ENCODE measurements around the gene KCTD16. TPM values are rescaled to one million over a fixed set of nuclear protein-coding genes. Genes with fewer than 3 reads are reported as not detected.

KCTD16 gene
- polyA plus RNA-seq, 2 of the 4 experiments (the other 2 are of a cell fraction): 0.10 to 0.32 TPM

- DNase-seq (ENCODE audit: low read depth in 1 of 2, low spot score in 1 of 2) (no peak), ATAC-seq (no peak), FAIRE-seq (peak; percentile 7)
- TF ChIP-seq POLR2A (IDR thresholded peaks at IDR 0.05; ENCODE audit: low read length): no peak
- no peak for TF ChIP-seq TFCP2L1 (CRISPR knock-in tag; IDR thresholded peaks at IDR 0.05)
- no peak for TF ChIP-seq HDAC2 (IDR thresholded peaks at IDR 0.05)
- TF ChIP-seq PBX3 (IDR thresholded peaks at IDR 0.05): no peak
- no peak for TF ChIP-seq HOXB13 (CRISPR knock-in tag; IDR thresholded peaks at IDR 0.05; ENCODE audit: low read depth)
- TF ChIP-seq KDM1A (IDR thresholded peaks at IDR 0.05; ENCODE audit: low read depth): no peak
- no peak for TF ChIP-seq ELK1 (IDR thresholded peaks at IDR 0.05; ENCODE audit: low read depth, low read length)
- no peak for TF ChIP-seq HOXA7 (CRISPR knock-in tag; IDR thresholded peaks at IDR 0.05)
- WGBS (ENCODE audit: missing lambda C conversion rate): 22% methylated on average over 1 of the region's 1 CpG
- H3K9me3 ChIP-seq: no peaks in the 10 kb centered on the region
- H3K4me1 ChIP-seq: peaks cover under 1% of the 10 kb centered on the region; the same call in 1 of the 3 replicates
- H3K27ac ChIP-seq: no peak overlapping the region
- ChIA-PET POLR2A (no interaction called here), CTCF (no interaction called here)
- H3K4me2 ChIP-seq: no peak overlapping the region
- H3K4me3 ChIP-seq: no peak overlapping the region
These were observed 40.0 kb downstream of the KCTD16 start for GRCh38 chr5:144210655-144211054.

GRCh38 chr5:144219869-144220268 is 49.2 kb downstream of the KCTD16 start:
- 33% methylated on average over 3 of the region's 3 CpGs for WGBS (ENCODE audit: missing lambda C conversion rate)
- POLR2A ChIA-PET: no interaction called here
- CTCF ChIA-PET: no interaction called here
- Histone ChIP-seq H3K27ac (no peak overlapping the region), H3K4me3 (no peak overlapping the region), H3K4me2 (no peak overlapping the region), H3K9me3 (no peaks in the 10 kb centered on the region), H3K4me1 (no peaks in the 10 kb centered on the region)
- FAIRE-seq (no peak), DNase-seq (ENCODE audit: low read depth in 1 of 2, low spot score in 1 of 2) (no peak), ATAC-seq (no peak)
- TF ChIP-seq ATOH8 (CRISPR knock-in tag; IDR thresholded peaks at IDR 0.05; ENCODE audit: low read depth) (no peak), HOXB13 (CRISPR knock-in tag; IDR thresholded peaks at IDR 0.05; ENCODE audit: low read depth) (no peak), PHF8 (IDR thresholded peaks at IDR 0.05; ENCODE audit: borderline replicate concordance, low read depth) (no peak), RNF2 (IDR thresholded peaks at IDR 0.05; ENCODE audit: borderline replicate concordance, low read depth) (no peak), TP53 (CRISPR knock-in tag; IDR thresholded peaks at IDR 0.05) (no peak), KDM1A (IDR thresholded peaks at IDR 0.05; ENCODE audit: low read depth) (no peak), GATA3 (IDR thresholded peaks at IDR 0.05; ENCODE audit: borderline replicate concordance) (no peak), HMGXB4 (CRISPR knock-in tag; IDR thresholded peaks at IDR 0.05; ENCODE audit: borderline replicate concordance) (no peak), MAX (IDR thresholded peaks at IDR 0.05) (no peak), RFX5 (IDR thresholded peaks at IDR 0.05) (no peak)

GRCh38 chr5:144227363-144227999 is 56.8 kb downstream of the KCTD16 start:
- no peak for FAIRE-seq
- 35% methylated on average over 2 of the region's 2 CpGs for WGBS (ENCODE audit: missing lambda C conversion rate)
- POLR2A ChIA-PET: no interaction called here
- no peak for TF ChIP-seq KDM5A (IDR thresholded peaks at IDR 0.05)
- TF ChIP-seq JUNB (IDR thresholded peaks at IDR 0.05): no peak
- no peak for TF ChIP-seq CEBPB (IDR thresholded peaks at IDR 0.05)
- TF ChIP-seq ZNF302 (CRISPR knock-in tag; IDR thresholded peaks at IDR 0.05): no peak
- TF ChIP-seq REST (IDR thresholded peaks at IDR 0.05): no peak
- TF ChIP-seq FOXS1 (CRISPR knock-in tag; IDR thresholded peaks at IDR 0.05): no peak
- no peak for TF ChIP-seq GATA3 (IDR thresholded peaks at IDR 0.05; ENCODE audit: borderline replicate concordance)
- no peak for TF ChIP-seq SREBF2 (IDR thresholded peaks at IDR 0.05)
- TF ChIP-seq FOSB (CRISPR knock-in tag; IDR thresholded peaks at IDR 0.05): no peak
- no peak for TF ChIP-seq HES2 (IDR thresholded peaks at IDR 0.05)
- TF ChIP-seq CBX2 (IDR thresholded peaks at IDR 0.05; ENCODE audit: borderline replicate concordance, low read depth): no peak
- no peak for TF ChIP-seq ZSCAN20 (CRISPR knock-in tag; IDR thresholded peaks at IDR 0.05)

More at GRCh38 chr5:144227363-144227999, 56.8 kb downstream of the KCTD16 start:
- DNase-seq (ENCODE audit: low read depth in 1 of 2, low spot score in 1 of 2) (no peak), ATAC-seq (no peak)
- Histone ChIP-seq H3K9me3 (no peaks in the 10 kb centered on the region), H3K27ac (no peak overlapping the region), H3K4me2 (no peak overlapping the region), H3K4me3 (no peak overlapping the region), H3K4me1 (no peaks in the 10 kb centered on the region)
- CTCF ChIA-PET: no interaction called here
